Adrenal gland (tissue), 5 donors: Measurements from ENCODE around the gene SAFB.

Experiments
- CTCF ChIP-seq, 6 experiments: fragments of 450-650 bp in 4 of 6; fragments of 200-600 bp in 2 of 6; sonication (generic) in 1 of 6; IDR thresholded peaks; 1 replicate in 5 of 6; 2 replicates in 1 of 6; pipeline versions ENCODE4 v1.5.1 to v1.8.0; 2016 to 2021; ENCODE audit warnings: antibody characterized with exemption in 6 of 6, mild to moderate bottlenecking in 2 of 6, moderate library complexity in 1 of 6
- POLR2A ChIP-seq, 2 donors: fragments of 450-650 bp; IDR thresholded peaks; one replicate each; pipeline ENCODE4 v1.6.1; 2017; ENCODE audit warnings: antibody characterized with exemption in 2 of 2, mild to moderate bottlenecking in 2 of 2, moderate library complexity in 1 of 2
- donor health status: DM: no; HTN: no; CAD: no.

GRCh38 chr19:5697890-5698634 lies 75.2 kb downstream of the SAFB start:
- TF ChIP-seq CTCF (IDR thresholded peaks at IDR 0.05), result no peak
- TF ChIP-seq POLR2A (IDR thresholded peaks at IDR 0.05), result no peak
